Nucleus accumbens (tissue), 56 donors: ENCODE results near the gene TBCE.
"Not testable (repeated sequence)": the region's sequence is repeated elsewhere in the genome, so short reads cannot be mapped to it uniquely, and the experiment has no call there.

Source experiments
- DNase-seq, 56 donors: peaks; one replicate each; lab custom pipeline; 2025; lab: John Stamatoyannopoulos, UW

Gene TBCE

DNA sequence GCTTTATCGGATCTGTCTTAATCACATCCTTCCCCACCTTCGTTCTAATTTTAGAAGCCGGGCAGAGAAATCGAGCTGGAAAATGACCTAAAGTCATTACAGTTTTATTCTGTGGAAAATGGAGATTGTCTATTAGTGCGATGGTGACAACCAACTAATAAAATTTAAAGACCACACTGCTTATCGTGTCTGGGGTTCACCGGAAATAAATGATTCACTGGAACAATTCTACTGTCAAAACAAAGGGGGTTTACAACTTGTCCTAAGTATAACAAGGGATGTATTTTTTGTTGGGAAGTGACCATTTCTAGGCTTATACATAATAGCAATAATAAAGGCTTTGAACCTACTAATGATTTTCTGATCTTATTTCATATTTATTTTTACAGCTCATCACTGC, 81.4 kb downstream of the TBCE start:
- DNase-seq: no peak

DNA sequence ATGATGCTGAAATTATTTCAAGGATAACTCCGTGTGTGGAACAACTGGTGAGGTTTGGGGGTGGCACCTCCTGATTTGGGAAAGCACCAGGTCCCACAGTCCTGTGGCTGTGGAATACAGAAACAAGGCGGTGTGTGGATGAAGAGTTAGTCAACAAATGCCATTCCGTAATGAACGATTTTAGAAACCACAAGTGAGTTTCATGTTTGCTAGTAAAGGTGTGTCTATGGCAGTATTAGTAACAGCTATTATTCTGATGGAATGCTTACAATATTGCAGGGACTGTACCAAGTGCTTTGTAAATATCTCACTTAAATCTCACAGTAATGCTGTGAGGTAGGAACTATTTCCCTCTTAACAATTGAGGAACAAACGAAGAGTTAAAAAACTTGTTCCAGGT, 83.2 kb downstream of the TBCE start:
- no peak for DNase-seq

DNA sequence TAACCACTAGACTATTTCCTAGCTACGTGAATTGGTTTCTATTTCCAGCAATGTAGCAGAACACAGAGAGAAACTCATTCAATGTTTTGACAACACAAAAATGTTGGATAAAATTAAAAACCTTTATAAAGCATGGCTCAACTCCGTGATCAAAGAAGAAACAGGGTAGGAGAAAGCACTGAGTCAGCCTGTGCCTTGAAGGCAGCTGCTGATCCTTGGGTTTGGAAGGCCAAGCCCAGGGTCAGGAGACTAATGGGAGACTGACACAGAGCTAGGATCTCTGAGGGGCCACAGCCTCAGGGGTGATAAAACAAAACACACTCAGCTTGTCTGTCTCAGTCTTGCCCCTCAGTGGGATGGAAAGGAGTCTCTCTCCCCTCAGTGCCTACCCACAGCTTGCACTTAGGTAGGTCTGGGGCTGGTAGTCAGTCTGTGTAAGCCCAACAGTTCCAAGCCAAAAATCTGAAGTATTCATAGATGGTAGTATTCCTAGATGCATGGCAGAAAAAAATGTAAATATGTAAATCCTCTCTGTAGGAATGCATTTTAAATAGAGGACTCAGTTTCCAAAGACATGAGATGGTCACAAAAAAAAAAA, 83.8 kb downstream of the TBCE start:
- DNase-seq: peak in 3 of 56 donors; percentile 2 to 5 (median 2)

DNA sequence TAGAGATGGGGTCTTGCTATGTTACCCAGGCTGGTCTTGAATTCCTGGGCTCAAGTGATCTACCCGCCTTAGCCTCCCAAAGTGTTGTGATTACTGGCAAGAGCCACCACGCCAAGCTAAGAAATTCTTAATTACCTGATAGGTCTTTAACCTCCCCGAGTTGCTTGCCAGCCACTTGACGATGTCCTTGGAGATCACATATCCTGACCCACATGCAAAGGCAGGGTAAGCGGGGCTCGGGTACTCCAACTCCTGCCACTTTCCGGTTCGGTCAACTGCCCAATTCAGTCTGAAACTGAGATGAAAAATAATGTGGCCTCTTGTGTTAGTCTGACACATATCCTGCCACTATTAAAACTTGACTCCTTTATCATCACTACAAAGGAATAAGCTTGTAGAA, 86.8 kb downstream of the TBCE start:
- no peak for DNase-seq

DNA sequence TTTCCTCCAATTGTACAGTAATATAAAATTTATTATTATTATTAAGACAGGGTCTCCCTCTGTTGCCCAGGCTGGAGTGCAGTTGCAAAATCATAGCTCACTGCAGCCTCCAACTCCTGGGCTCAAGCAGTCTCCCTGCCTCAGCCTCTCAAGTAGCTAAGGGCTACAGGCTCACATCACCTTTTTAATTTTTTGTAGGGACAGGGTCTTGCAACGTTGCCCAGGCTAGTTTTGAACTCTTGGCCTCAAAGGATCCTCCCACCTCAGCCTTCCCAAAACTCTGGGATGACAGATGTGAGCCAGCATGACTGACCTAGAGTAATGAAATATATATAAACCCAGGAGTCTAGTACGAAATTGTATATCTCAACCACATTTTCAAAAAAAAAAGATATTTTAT, 87.9 kb downstream of the TBCE start:
- no peak for DNase-seq

DNA sequence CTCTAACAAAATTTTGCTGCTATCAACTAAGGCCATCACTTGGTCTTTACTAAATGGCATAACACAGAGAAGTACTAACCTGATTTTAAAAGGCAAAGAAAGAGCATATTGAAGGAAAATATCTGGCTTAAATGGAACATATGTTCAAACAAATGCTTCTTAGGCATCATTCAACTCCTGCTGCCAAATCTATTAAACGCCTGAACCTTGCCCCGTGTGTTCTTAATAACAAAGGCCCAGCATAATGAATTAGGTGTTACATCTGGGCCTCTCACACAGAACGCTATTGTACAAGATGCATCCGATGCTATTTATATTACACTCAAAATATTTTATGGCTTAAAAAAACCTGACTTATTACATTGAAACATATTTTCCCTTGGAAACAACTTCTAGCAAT, 88.6 kb downstream of the TBCE start:
- no peak for DNase-seq

DNA sequence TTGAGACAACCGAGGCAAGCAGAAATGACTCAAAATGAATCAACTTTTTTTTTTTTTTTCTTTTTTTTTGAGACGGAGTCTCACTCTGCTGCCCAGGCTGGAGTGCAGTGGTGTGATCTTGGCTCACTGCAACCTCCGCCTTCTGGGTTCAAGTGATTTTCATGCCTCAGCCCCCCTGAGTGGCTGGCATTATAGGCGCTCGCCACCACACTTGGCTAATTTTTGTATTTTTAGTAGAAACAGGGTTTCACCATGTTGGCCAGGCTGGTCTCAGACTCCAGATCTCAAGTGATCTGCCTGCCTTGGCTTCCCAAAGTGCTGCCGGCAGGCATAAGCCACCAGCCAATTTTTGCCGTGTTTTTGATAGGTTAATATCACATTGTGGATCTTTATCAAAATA, 90.6 kb downstream of the TBCE start:
- DNase-seq: not testable (repeated sequence)

DNA sequence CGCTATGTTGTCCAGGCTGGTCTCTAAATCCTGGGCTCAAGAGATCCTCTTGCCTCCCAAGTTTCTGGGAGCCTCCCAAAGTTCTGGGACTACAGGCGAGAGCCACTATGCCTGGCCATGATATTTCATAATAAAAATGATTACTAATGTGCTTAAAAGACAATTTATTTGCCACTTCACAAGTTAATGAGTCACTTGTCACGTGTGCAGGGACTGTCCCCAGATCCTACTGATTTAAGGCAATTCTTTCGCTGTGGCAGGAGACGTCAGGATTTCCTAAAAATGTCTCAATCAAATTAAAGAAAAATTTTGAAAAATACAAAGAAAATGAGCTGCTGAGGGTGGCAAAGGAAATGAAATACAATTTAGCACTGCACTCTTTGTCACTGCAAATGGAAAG, 93.5 kb downstream of the TBCE start:
- peak in 4 of 56 donors; percentile 6 to 20 (median 8) for DNase-seq

DNA sequence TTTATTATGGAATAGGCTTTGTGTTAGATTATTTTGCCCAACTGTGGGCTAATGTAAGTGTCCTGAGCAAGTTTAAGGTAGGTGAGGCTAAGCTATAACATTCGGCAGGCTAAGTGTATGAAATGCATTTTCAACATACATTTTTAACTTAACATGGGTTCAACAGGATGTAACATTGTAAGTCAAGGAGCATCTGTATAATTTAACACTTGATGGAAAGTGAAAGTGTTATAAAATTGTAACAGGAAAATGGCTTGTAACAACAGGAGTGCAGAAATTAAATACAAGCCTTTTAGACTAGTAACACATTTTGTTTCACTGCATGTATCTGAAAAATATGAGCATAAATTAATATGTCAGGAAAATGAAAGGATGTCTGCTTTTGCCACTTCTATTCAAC, 94.7 kb downstream of the TBCE start:
- no peak for DNase-seq

DNA sequence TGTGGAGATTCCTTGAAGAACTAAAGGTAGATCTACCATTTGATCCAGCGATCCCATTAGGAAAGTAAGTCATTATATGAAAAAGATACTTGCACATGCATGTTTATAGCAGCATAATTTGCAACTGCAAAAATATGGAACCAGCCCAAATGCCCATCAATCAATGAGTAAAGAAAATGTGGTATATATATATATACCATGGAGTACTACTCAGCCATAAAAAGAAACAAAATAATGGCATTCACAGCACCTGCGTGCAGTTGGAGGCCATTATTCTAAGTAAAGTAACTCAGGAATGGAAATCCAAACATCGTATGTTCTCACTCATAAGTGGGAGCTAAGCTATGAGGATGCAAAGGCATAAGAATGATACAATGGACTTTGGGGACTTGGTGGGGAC, 95.6 kb downstream of the TBCE start:
- DNase-seq: not testable (repeated sequence)

DNA sequence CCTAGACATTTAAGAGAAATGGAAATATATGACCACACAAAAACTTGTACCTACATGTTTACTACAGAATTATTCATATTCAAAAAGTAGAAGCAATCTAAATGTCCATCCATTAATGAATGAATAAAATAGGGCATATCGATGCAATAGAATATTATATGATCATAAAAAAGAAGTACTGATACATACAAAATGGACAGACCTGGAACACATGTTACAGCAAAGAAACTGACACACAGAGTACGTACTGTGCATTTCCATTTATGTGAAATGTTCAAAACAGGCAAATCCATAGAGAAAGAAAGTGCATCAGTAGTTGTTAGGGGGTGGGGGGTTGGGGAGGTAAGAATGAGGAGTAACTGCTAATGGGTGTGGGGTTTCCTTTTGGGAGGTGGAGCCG, 97.8 kb downstream of the TBCE start:
- DNase-seq: no peak

DNA sequence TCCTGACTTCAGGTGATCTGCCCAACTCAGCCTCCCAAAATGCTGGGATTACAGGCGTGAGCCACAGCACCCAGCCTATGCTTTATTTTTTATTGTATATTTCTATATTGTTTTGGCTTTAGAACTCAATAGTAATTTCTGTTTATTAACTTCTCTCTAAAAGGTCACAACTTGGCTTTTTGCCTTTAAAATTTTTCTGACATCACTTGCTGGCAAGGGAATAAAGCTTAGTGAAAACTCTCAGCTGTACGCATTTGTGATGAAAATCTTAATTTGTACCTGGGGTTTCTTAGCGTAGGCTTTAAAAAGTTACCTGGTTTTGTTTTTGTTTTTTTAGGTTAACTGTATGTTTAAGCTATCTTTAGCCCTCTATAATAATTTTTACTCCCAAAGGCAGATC, 100.8 kb downstream of the TBCE start:
- DNase-seq: no peak

DNA sequence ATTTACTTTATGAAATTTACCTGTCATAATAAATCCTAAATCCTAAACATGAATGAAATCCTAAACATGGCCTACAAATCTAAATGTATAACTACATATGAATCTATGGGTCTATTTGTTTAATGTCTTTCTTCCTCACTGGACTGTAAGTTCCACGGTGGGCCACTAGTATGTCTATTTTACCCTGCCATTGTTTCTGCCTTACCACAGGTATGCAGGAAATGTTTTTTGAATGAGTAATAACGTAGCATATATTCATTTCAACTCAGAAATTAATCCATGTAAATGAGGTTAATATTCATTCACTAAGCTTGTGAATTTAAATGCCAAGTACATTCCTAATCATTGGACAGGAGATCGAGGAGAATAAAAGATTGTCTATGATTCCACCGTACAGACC, 101.7 kb downstream of the TBCE start:
- no peak for DNase-seq

DNA sequence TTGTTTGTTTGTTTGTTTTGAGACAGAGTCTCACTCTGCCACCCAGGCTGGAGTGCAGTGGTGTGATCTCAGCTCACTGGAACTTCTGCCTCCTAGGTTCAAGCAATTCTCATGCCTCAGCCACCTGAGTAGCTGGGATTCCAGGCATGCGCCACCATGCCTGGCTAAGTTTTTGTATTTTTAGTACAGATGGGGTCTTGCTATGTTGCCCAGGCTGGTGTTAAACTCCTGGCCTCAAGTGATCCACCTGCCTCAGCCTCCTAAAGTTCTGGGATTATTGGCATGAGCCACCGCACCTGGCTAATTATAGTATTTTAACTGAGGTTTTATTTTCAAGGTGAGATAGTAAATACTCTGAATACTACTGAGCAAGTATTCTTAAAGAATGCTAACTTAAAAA, 102.7 kb downstream of the TBCE start:
- not testable (repeated sequence) for DNase-seq

DNA sequence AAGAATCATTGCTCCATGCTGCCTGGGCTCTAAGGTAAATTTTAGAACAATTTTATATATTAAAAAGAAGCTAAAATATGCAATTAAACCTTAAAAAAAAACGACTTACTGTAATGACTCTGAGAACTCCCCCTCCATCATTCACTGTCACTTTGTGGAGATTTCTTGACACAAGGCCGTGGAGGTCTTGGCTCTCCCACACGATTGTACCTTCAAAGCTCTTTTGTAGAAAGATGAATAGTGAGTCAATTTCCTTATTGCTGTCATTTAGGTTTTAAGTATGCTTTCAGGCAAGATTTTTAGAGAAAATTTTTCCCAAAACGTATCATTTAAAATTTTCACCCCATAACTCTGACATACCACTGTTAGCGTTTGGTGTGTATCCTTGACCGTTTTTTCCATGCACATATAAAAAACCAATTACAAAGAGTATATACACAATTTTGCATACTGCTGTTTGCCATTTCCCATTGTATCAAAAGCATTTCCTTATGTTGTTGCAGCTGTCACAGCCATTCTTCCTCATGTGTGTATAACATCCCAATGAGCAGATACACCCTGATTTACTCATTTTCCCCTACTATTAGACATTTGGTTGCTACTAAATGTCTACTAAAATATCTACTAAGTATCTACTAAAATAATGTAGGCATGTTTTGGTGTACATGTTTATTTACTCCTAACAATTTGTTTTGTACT, 103.7 kb downstream of the TBCE start:
- no peak for DNase-seq

DNA sequence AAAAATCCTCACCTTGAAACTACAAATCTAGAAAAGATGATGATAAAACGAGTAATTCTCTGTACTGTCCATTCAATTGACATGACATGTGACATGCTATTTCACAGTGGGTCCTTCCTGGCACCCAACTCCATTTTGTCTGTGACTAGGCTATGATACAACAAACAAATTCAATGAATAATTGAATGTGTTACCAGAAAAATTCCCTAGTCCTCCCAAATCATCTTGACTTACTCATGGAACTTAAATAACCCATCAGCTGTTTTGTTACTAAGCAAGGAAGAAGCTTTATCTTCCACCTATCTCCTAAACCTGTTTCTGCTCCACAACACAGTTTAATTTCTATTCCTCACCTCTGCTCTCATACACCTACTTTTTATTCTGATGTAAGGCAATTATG, 106.6 kb downstream of the TBCE start:
- no peak for DNase-seq

DNA sequence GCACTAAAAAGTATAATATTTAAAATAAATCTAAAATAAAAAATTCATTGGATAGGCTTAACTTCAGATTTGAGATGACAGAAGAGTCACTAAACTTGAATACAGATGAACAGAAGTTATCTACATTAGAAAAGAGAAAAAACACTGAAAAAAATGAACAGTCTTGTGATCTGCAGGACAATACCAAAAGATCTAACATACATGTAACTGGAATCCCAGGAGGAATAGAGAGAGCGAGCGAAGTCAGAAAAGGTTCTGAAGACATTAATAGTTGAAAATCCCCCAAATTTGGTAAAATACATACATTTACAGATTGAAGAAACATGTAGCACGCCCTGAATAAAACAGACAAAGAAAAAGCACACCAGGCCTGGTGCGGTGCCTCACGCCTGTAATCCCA, 115.9 kb downstream of the TBCE start:
- no peak for DNase-seq

DNA sequence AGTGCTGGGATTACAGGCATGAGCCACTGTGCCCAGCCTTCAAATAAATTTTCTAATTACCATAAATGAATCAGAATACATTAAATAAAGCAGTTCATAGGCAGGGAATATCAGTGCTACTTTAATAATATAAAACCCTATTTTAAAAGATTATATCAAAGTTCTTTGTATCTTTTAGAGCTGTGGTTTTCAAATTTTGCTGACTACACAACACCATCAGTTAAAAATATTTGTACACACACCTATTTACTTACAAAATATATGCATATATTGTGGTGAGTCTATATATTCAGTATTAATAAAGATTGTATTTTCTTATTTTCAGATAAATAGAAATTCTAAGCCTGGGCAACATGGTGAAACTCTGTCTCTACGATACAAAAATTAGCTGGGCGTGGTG, 118.3 kb downstream of the TBCE start:
- DNase-seq: no peak

DNA sequence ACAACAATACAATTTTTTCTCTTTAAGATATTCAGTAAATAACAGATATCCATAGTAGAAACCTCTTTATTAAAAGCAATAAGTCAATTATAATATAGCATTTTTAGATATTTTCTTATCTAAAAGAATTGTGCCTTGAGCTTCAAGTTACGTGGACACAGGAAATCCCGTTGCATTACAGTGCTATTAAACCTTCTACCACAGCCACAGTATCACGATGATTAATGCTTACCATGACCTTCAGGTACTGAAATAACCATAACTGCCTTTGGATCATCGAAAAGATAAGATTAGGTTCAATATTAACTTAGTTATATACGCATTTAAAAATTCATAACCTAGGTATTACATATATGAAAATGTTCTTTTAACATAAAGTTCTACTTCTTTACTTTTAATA, 119.1 kb downstream of the TBCE start:
- DNase-seq: no peak

DNA sequence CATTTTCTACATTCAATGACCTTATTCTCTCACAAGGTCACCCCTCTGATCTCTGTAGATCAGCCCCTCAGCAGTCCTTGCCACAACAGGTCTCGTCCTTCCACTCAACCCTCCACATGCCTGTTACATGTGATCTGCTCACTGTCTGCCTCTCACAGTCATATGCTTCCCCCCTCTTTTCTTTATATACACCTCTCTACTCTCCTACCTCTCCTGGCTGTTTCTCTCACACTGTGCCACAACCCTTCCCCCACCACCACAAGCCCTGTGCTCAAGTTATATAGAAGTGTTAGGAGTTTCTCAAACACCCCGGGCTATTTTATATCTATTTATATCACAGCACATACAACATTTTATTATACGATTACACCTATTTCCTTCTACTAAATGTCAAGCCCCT, 124.4 kb downstream of the TBCE start:
- DNase-seq: no peak

DNA sequence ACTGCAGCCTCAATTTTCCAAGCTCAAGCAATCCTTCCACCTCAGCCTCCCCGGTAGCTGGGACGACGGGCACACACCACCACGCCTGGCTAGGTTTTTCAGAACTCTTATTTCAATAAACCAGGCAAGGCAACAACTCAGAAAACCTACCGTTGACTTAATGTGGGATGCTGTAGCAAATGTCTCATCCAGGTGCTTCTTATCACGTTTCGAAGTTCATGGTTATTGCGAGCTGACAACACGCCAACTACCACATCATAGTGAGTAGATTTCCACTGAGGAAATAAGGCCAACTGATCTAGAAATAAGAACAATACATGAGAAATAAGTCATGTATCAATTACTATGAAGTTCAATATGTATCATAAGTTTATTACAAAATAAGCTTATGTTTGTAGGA, 127.3 kb downstream of the TBCE start:
- no peak for DNase-seq

DNA sequence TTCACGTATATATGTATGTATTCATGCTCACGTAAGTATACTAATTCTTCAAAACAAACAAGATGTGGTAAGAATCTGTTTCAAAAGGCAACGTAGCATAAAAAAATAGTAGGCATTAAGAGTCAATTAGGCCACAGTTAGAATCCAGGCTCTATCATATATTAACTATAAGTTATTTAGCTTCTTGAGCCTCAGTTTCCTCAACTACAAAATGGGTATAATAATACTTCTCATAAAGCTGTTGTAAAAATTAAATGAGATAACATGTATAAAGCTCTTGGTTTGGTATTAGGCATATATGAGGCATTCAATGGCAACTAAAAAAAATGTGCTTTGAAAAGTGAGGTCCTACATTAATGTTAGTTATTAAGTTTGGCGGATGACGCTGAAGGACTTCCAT, 127.8 kb downstream of the TBCE start:
- no peak for DNase-seq

DNA sequence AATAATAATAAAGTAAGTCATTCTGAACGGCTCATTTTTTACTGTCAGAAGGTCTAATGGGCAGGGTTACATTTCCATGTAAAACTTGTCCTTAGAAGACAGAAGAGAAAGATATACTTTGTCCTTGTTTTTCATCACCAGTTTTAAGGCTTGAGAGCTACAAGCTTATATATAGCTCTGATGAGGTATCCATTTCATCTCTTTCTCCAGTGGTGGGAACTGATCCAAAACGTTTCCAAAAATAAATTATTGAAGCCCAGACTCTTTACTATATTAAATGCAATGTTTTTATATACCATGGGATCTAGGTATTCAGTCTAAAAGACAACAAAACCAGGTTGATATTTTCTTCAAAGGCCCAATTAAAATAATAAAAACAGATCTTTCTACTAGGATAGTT, 128.3 kb downstream of the TBCE start:
- no peak for DNase-seq
